Activated CD4-positive, CD25-positive, alpha-beta regulatory T cell treated with anti-CD3 and anti-CD28 coated beads, Interleukin-2, amount 50 U/mL, for 72 hours (primary cell): ENCODE results near the gene ADPRM.
"Not testable (repeated sequence)": the region's sequence is repeated elsewhere in the genome, so short reads cannot be mapped to it uniquely, and the experiment has no call there.

Experiments used
- DNase-seq: peaks from one replicate; pipeline ENCODE4 v3.0.0; 2021

The ADPRM gene

DNA sequence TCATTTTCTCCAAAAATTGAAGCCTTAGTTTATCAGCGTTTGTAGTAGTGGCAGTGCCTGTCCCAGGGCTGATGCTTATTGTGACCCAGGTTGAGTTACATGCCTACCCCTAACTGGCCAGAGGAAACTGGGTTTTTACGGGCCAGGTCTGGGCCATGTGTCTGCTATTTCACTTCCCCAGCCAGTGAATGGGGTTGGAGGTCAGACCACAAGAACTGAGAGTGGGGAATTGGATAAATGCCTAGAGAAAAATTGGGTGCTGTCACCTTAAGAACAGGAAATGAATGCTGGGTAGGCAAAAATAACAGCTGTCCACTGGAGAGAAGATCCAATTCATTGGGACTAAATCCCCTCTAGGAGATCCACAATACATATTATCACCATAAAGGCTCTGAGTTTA, 5.2 kb downstream of the ADPRM start:
- DNase-seq, result no peak

DNA sequence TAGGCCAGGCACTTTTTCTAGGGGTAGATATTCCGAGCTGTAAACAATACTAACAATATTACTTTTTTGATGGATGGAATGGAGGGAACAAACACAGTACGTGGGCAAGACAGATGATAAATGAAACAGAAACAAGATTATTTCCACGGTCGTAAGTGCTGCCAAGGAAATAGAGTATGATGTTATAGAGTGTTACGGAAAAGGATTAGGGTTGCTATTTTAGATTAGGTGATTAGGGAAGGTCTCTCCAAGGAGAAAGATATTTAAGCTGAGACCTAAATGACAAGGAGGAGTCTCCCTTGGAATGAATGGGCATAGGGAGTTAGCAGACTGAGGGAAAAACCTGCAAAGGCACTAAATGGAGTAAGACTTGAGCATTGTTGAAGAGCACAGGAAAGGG, 8.3 kb downstream of the ADPRM start:
- no peak for DNase-seq

DNA sequence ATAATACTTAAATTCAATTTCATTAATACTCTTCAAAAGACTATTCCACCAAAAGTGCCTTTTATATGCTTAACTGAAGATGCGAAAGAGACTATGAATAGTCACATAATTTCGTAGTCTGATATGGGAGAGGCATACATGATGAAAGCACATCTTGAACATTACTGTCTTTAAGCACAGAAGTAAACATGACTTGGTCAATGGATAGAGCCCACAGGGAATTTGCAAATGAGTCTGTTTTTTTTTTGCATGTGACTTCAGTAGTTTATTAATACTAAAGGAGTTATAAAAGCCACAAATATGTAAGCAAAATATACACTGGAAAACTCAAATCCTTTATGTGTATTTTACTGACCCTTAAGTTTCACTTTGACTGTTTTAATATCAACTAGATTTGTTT, 15.9 kb downstream of the ADPRM start:
- no peak for DNase-seq

DNA sequence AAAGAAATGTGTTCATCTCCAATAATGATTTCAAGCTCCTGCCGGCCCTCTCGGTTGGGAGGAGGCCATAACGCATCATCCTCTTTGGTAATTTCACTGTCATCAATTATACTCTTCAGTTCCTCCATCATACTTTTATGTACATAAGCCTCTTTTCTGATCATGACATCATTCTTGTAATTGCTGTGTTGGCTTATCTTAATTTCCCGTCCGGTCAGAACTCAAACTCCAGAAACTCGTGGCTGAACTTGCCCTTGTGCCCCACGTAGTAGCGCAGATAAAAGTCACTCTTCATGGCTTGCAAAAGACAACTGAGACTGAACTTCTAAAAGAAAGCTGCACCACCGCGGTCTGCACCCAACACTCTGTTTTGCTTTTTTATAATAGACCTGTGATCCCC, 18.8 kb downstream of the ADPRM start:
- no peak for DNase-seq

DNA sequence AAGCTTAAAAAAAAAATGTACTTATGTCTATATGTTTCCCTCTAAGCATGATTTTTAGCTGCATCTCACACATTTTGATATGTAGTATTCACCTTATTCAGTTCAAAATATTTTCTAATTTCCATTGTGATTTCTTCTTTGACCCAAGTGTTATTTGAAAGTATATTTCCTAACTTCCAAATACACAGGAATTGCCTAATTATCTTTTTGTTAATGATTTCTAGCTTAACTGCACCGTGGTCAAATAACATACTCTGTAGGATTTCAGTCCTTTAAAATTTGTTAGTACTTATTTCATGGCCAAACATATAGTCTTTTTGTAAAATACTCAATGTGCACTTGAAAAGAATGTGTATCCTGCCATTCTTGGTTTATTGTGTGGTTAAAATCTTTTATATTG, 21.2 kb downstream of the ADPRM start:
- DNase-seq, result no peak

DNA sequence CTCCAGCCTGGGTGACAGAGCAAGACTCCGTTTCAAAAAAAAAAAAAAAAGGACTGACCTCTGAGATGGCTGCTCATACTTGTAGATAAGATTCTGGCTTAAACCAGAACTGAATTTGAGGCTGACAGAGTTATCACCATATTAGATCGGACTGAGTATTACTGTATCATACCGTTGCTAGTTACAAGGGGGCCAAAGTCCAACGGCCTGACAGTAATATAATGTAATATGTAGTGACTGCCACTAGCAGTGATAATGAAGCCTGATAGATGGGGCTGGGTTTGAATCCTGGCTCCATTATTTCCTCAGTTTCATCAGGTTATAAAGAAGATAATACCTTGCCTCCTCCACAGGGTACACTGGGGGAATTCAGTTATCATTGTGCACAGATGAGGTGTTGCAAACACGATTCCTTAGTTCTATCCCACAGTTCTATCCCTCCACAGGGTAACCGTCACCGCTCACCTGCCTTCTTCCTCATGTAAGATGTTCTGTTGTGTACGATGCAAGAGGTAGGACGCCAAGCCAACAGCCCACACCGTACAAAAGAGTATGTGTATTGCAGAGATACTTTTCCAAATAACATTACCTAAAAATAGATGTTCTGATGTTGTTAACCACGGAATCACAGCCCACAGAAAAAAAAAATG, 27.3 kb downstream of the ADPRM start:
- no peak for DNase-seq

DNA sequence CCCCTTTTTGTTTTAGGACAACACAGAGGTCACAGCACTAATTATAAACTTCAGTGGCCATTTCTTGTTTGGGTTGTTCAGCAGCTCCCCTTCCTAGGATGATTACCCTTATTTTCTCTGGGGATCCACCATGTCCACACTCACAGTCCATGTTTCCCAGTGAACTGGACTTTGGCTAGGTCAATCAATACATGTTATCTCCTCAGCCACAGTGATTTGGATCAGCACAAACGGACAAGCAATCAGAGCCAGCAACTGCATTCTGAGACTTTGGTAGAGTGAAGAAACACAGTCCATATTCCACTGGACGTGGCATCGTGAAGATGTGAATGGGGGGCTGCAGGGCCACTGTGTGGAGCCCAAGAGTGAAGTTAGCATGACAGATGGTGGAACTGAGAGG, 27.9 kb downstream of the ADPRM start:
- DNase-seq, result no peak

DNA sequence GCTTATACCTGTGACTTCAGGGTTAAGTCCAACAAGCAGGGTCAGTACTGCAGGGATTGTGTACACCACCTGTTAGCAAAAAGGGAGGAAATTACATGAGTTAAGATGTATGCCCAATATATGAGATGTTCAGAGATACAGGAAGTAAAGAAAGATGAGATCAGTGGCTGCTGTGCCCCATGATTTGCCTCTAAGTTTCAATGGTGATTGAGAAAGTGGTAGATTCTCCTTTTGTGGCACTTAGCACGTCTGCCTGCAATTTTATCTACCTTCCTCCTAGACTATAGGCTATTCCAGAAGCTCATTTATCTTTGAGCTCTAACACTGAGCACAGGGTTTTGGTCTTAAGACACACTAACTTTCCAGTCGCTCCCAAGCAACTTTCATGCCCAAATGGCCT, 28.8 kb downstream of the ADPRM start:
- DNase-seq, result no peak

DNA sequence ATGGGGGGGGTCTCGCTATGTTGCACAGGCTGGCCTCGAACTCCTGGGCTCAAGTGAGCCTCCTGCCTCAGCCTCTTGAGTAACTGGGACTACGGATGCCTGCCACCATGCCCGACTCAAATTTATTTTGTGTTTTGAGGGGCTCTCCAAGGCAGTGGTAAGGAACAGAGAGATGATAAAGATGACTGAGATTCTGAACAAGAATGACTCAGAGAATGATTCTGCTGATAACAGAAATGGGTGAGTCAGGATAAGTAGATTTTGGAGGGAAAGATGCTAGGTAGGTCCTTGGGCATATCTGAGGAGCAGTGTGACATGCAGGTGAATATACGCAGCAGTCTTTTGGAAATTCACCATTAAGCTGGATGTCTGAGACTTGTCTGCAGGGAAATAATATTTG, 29.8 kb downstream of the ADPRM start:
- DNase-seq, result no peak

DNA sequence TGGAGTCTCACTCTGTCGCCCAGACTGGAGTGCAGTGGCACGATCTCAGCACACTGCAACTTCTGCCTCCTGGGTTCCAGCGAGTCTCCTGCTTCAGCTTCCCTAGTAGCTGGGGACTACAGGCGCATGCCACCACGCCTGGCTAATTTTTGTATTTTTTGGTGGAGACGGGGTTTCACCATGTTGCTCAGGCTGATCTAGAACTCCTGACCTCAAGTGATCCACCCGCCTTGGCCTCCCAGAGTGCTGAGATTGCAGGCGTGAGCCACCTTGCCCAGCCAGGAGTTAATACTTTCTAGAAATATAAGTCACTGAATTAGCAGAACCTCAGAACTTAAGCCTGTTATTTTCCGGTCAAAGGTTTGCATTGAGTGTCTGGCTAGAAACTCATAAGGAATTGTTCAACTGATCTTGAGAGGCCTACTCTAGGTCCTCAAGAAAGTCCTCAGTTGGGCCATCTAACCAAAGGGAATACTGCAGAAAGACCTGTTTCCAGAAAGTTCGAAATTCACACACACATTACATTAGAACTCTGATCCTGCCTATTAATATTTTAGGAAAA, 31.0 kb downstream of the ADPRM start:
- no peak for DNase-seq

DNA sequence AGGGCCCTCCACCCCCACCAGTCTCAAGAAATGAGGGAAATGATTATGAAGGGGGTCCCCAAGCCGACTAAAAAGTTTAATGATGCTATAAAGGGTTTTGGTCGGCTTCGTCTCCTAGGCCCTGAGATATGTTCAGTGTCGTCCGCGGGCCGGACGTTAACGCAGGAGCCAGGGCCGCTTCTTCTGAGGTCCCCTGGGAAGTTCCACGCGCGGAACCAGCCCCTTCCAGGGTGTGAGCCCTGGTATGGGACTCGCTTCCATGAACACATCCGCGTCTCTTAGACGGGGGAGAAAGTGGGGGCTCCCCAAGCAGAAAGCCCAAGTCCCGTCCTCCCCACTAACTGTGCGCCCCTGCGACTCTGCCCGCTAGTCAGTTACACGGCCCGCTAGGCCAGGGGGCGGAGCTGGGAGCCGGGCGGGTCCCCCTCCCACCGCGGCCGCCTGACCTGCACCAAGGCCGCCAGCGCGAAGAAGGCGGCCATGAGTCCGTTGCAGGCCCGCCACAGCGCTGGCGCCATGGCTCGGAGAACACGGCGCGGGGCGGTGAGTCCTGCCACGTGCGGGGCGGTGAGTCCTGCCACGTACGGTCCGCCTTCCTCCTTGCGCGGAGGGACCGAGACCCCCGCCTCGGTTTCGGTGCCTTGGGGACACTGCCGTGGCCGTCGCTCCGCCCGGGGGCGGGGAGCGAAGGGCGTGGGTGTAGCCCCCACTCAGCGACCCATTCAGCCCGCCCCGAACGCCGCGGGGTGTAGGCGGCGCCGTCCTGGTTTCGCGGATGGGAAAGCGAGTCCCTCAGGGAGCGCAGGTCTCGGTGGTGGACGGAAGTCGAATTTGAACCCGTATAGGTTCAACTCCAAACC, 32.2 kb downstream of the ADPRM start, which contains the start of gene TMEM220:
TSS of gene TMEM220 (minus strand) at position 690 of the 860 bp plus-strand sequence. CDS start at position 518, 172 bp downstream.
- peak; percentile 41 for DNase-seq

DNA sequence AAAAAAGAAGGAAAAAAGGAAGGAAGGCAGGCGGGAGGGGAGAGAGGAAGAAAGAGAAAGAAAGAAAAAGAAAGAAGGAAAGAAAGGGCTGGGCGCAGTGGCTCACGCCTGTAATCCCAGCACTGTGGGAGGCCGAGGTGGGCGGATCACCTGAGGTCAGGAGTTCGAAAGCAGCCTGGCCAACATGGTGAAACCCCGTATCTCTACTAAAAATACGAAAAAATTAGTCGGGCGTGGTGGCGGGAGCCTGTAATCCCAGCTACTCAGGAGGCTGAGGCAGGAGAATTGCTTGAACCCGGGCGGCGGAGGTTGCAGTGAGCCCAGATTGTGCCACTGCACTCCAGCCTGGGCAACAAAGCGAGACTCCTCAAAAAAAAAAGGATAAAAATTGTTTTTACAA, 32.9 kb downstream of the ADPRM start:
- DNase-seq, result not testable (repeated sequence)

DNA sequence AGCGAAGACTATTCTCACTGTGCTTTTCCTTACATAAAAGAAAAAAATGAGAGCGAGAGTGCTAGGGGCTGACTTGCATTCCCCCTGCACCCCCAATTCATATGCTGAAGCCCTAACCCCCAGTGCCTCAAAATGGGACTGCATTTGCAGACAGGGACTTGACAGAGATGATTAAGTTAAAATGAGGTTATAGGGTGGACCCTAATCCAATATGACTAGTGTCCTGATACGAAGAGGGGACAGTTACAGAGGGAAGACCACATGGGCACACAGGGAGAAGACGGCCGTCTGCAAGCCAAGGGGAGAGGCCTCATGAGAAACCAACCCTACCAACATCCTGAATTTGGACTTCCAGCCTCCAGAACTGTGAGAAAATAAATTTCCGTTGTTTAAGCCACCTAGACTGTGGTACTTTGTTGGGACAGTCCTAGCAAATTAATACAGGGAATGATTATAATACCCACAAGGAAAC, 34.0 kb downstream of the ADPRM start:
- DNase-seq, result no peak

DNA sequence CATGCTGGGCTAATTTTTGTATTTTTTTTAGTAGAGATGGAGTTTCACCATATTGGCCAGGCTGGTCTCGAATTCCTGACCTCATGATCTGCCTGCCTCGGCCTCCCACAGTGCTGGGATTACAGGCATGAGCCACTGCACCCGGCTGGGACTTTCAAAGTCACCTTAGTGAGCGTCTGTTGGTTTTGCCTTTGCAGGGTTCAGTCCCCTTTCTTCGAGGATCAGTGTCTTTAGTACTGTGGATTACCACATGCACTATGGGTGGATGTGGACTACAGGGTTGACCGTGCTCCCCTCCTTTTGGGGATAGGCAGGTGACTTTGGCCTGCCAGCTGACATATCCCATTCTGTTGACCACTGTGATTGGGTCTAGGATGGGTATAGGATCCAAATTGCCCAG, 34.7 kb downstream of the ADPRM start:
- not testable (repeated sequence) for DNase-seq

DNA sequence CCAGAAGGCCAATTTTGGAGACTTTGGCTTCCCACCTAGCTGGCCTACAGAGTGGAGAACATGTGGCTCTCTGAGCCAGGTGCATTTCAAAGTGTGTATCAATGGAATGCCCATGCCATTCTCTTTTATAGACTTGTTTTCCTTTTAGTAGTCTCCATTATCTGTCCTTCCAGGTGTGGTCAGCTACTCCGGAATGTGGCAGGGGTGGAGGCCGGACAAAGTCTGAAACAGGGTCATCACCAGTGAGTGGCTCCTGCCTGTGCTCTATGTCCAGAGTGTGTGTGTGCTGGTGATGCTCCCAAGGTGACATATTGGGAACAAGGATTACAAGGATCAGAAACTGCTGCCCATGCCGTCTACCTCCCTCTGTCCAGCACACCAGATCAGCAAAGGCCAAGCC, 36.3 kb downstream of the ADPRM start:
- DNase-seq, result no peak

DNA sequence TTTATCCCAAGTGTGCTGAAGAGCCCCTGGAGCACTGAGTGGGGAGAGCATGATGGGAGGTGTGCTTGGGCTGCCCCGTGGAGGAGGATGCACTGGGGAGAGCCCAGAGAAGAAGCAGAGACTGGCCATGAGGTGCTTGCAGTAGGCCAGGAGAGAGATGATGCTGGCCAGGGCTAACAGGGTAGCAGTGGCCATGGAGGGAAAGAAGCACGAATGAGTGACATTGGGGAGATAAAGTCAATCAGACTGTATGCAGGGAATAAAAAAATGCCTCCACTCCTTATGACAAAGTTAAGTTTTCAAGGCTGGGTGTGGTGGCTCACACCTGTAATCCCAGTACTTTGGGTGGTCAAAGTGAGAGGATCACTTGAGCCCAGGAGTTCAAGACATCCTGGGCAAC, 37.9 kb downstream of the ADPRM start:
- DNase-seq, result no peak

DNA sequence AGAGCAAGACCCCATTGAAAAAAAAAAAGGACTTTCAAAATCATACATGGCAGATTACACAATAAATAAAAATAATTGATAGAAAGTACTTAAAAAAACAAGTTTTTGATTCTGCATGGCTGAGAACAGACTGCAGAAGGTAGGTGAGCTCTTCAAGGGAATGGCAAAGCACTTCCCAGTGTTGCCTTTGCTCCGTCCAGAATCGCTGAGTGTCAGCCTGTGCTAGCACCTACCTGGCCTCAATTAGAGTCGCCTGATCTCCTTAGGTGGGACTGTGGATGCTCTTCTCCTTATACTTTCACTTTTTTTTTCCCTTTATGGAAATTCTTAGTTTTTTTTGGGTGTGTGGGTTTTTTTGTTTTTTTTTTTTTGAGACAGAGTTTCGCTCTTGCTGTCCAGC, 38.4 kb downstream of the ADPRM start:
- no peak for DNase-seq

DNA sequence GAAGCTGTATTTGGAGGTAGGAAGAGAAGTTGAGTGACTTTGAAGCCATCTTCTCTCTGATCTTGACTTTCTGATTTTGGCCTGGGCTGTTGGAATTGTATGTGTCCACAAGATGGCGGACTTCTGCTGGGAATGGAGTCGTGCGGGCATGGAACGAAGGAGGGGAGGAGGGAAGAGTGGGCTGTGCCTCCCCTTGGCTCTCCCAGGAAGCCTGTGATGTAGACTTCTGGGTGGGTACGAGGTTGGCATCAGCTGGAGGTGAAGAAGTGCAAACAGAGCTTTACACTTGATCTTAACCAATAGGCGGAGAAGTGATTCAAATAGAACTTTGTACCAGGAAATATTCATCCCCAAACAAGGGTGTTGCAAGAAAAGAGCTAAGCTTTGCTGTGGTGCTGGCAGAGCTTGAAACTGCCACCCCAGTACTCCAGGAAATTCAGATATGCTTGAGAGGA, 39.8 kb downstream of the ADPRM start:
- no peak for DNase-seq

DNA sequence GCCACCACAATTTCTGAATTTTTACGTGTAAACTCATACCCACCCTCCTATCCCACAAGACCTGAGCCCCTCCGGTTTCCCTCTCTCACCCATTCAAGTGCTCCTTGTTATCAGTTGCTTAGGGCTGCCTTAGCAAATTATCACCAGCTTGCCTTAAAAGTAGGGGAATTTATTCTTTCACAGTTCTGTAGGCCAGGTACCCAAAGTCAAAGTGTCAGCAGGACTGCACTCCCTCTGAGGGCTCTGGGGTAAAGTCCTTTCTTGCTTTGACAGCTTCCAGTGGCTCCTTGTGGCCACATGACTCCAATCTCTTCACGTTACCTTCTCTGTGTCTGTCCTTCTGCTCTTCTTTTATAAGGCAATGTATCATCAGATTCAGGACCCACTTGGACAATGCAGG, 40.3 kb downstream of the ADPRM start:
- no peak for DNase-seq

DNA sequence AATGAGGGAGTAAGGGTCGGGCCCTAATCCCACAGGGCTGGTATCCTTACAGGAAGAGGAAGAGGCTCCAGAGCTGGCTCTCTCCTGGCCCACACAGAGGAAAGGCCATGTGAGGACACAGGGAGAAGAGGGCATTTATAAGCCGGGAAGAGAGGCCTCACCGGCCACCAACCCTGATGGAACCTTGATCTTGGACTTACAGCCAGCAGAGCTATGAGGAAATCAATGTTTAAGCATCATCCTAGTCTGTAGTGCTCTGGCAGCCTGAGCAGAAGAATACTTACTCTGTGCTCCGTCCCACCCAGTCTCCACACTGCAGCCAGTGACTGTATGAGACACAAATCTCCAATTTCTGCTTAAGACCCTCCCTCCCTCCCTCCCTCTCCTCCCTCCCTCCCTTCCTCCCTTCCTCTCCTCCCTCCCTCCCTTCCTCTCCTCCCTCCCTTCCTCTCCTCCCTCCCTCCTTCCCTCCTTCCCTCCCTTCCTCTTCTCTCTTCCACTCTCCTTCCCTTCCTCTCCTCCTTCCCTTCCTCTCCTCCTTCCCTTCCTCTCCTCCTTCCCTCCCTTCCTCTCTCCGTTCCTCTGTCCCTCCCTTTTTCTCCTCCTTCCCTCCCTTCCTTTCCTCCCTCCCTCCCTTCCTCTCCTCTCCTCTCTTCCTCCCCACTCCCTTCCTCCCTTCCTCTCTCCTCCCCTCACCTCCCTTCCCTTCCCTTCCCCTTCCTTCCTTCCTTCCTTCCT, 41.3 kb downstream of the ADPRM start:
- no peak for DNase-seq

DNA sequence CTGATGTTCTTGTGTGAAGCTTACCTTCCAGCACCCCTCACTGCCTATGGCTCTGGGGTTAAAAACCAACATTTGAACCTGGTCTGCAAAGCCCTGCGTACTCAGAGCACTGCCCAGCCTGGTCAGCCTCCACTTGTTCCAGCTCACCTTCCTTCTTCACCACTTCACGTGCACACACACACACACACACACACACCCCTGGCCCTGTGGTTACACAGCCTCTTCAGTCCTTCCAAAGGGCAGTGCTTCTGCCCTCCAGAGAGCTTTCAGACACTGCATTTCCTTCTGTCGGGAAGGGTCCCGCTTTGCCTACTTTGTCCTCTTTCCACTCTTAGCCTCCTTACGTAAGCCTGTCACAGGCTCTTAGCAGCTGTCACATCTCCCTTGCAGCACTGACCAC, 42.0 kb downstream of the ADPRM start:
- DNase-seq, result no peak

DNA sequence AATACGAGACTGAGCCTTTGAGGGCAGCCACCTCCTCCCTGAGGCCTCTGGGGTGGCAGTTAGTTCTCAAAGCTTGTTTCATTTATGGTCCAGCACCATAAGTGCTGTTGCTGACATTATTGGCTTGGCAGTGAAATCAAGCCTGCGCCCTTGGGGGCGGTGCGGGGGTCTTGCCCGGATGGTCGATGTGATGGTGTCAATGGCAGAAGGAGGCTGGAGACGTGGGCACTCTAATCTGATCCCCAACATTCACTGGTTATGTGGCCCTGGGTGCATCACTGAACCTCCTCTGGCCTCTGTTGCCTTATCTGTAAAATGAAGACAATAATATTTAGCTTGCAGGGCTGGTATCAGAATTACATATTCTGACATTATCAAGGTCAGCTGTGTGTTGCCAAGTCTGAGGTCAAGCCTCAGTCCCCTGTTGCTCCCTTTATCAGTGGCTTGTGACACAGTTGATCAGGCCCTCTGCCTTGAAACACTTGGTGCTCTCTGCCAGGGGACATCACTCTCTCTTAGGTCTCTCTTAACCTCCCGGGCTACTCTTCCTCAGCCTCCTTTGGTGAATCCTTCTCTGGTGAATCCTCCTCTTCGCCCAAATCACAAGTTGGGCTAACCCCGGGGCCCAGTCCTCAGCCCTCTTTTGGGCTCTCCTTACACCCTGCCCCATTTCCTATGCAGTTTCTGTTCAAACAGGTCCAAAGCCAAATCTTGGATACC, 44.2 kb downstream of the ADPRM start:
- no peak for DNase-seq

DNA sequence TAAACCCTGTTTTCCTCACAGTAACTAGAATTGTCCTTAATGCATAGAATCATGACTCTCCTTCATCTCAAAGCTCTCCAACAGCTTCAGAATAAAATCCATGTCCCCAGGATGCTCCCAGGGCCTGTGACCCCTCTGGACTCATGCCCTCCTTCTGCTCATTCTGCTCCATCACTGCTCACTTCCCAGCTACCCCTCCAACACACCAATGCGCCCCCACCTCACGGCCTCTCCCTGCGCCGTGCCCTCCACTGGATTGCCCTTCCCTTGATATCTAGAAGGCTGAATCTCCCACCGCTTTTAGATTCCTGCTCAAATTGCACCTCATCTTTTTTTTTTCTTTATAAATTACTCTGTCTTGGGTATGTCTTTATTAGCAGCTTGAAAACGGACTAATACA, 45.0 kb downstream of the ADPRM start:
- DNase-seq, result no peak
